ENCODE measurements around the gene ORMDL3. TPM values are rescaled to one million over a fixed set of nuclear protein-coding genes. Genes with fewer than 3 reads are reported as not detected.

Gene ORMDL3, protein sequence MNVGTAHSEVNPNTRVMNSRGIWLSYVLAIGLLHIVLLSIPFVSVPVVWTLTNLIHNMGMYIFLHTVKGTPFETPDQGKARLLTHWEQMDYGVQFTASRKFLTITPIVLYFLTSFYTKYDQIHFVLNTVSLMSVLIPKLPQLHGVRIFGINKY
- 10 to 100 TPM; 17.3 to 36.2 (median 29.6) TPM for total RNA-seq

DNA sequence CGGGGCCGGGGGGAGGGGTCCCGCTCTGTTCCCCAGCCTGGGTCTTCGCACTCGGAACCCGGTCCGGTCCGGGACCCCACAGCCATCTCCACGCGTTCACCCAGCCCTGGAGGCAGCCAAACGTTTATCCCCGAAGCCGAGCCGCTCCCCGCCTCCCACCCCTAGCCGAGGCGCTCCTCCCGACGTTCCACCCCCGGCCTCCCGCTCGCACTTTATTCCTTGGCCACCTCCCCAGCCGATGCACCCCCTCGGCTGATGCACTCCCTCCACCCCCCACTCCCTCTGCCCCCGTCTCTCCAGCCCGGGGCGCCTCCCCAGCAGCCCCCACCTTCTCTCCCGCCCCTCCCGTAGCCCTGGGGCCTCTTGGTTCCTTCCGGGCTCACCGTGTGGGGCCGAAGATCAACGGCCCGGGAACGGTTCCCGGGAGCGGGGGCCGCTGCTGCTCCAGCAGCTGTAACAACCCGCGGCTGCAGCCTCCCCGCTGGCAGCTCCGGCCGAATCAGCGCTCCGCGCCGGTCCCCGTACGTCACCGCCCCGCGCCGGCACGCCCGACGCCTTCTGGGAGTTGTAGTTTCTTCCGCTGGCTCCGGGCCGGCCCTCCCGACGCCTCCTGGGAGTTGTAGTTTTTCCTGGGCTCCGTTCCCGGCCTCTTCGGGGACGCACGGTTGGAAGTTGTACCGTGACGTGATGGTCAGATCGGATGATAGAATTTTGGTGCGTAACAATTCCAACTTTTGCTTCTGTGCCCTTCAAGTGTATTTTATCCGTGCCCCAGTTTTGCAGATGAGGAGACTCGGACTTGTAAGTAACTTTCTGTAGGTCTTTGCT is at the start of gene ORMDL3, which contains the start of gene LRRC3C:
ORMDL3 (minus strand) TSS at position 501 of the 828 bp plus-strand sequence. CDS start 3,398 bp downstream, outside the sequence.
LRRC3C (plus strand) TSS at position 632 of the 828 bp plus-strand sequence. CDS start 13,792 bp downstream, outside the sequence.
- ATAC-seq = peak; percentile 77 to 82
- Histone ChIP-seq H3K27ac (peak within 1 kb of the TSS; percentile 90 to 99 (median 96)), H3K27me3 (no peaks in the 10 kb centered on the region), H3K4me3 (peak within 1 kb of the TSS; percentile 96 to 99 (median 98)), H3K36me3 (peaks cover 0 to 16% of the 10 kb centered on the region in 2 donors), H3K9me3 (no peaks in the 10 kb centered on the region), H3K4me1 (peaks cover 35 to 46% of the 10 kb centered on the region in 2 donors)
- DNase-seq = peak; percentile 89 to 91
- intact Hi-C loops (cut with DNase I; ENCODE audit: low total_unique reads) = loop anchor here (2.0 to 5.0 kb wide), 3 partner anchors 53 to 250 kb away; partner anchors contain the start of gene PSMD3
- peak; percentile 67 to 84 for TF ChIP-seq POLR2A (IDR thresholded peaks at IDR 0.05)
- TF ChIP-seq, protein P1, sequence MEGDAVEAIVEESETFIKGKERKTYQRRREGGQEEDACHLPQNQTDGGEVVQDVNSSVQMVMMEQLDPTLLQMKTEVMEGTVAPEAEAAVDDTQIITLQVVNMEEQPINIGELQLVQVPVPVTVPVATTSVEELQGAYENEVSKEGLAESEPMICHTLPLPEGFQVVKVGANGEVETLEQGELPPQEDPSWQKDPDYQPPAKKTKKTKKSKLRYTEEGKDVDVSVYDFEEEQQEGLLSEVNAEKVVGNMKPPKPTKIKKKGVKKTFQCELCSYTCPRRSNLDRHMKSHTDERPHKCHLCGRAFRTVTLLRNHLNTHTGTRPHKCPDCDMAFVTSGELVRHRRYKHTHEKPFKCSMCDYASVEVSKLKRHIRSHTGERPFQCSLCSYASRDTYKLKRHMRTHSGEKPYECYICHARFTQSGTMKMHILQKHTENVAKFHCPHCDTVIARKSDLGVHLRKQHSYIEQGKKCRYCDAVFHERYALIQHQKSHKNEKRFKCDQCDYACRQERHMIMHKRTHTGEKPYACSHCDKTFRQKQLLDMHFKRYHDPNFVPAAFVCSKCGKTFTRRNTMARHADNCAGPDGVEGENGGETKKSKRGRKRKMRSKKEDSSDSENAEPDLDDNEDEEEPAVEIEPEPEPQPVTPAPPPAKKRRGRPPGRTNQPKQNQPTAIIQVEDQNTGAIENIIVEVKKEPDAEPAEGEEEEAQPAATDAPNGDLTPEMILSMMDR (IDR thresholded peaks at IDR 0.05 in 4 of 5, conservative IDR thresholded peaks at IDR 0.05 in 1 of 5) = peak in 1 of 5 experiments; percentile 11
- in situ Hi-C loops (cut with MboI; ENCODE audit: low sequenced_read_pairs in 4 of 4) = no loop called here

DNA sequence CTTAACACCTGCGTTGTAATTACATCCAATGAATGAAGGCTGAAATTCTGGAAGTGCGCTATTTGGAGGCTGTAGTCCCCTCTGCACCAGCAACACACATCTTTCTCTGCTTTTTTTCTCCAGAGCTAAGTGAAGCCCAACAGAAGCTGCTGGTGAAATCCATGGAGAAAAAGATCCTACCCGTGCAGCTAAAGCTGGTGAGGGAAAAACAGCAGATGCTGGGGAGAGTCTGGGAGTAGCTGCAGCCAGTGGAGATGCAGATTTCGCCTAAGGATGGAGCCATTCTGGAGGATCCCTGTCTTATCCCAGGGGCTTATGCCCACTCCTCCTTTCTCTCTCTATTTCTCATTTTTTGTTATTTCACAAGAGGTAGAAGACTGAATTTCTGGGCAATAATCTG is 48.4 kb upstream of the ORMDL3 start:
- DNase-seq = no peak
- TF ChIP-seq, protein P1 (IDR thresholded peaks at IDR 0.05 in 4 of 5, conservative IDR thresholded peaks at IDR 0.05 in 1 of 5) = no peak
- no peak for TF ChIP-seq POLR2A (IDR thresholded peaks at IDR 0.05)
- Histone ChIP-seq H3K9me3 (no peaks in the 10 kb centered on the region), H3K36me3 (no peaks in the 10 kb centered on the region), H3K4me1 (peaks cover 0 to 4% of the 10 kb centered on the region in 2 donors), H3K27ac (no peak overlapping the region), H3K4me3 (no peak overlapping the region), H3K27me3 (peaks cover 0 to 5% (median 5%) of the 10 kb centered on the region in 3 donors)
- in situ Hi-C loops (cut with MboI; ENCODE audit: low sequenced_read_pairs in 4 of 4) (no loop called here), intact Hi-C loops (cut with DNase I; ENCODE audit: low total_unique reads) (no loop called here)
- no peak for ATAC-seq

DNA sequence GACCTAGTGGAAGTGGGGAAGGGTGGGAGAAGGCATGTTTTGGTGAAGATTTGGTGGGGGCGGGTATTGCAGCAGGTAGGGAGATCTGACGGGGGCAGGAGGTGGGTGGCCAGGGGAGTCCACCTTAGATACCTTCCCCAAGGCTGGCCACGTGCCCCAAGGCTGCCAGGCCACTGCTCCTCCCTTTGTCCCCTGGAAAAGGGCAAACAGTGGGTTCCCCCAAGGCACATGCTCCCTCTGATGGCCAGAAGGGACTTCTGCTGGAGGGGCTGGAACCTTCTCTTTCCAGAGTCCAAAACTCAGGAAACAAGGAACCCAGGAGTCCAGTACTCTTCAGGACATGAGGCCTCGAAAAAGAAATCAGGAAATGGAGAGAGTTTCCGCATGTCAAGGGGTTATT is 47.0 kb upstream of the ORMDL3 start:
- H3K36me3 ChIP-seq = no peaks in the 10 kb centered on the region
- no peaks in the 10 kb centered on the region for H3K9me3 ChIP-seq
- DNase-seq (no peak), ATAC-seq (no peak)
- H3K4me3 ChIP-seq = no peak overlapping the region
- no peaks in the 10 kb centered on the region for H3K4me1 ChIP-seq
- no peak overlapping the region for H3K27ac ChIP-seq
- peaks cover 0 to 7% (median 5%) of the 10 kb centered on the region in 3 donors for H3K27me3 ChIP-seq
- intact Hi-C loops (cut with DNase I; ENCODE audit: low total_unique reads) = no loop called here
- in situ Hi-C loops (cut with MboI; ENCODE audit: low sequenced_read_pairs in 4 of 4) = no loop called here
- no peak for TF ChIP-seq POLR2A (IDR thresholded peaks at IDR 0.05)
- TF ChIP-seq, protein P1 (IDR thresholded peaks at IDR 0.05 in 4 of 5, conservative IDR thresholded peaks at IDR 0.05 in 1 of 5) = no peak

DNA sequence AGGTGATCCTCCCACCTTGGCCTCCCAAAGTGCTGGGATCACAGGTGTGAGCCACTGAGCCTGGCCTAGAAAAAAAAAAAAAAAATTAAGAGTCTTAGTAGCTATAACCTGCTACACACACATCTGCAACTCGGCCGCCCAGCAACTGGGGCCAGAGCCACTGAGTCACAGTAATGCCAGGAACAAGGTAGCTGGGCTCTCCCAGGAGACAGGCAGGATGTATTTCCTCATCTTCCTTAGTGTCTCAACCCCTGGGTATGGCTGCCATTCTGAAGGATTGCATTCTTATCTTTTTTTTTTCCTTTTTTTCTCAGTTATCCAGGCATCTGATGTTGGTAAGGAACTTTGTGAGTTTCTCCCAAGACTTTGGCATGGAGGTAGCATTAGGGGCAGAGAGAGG is 46.1 kb upstream of the ORMDL3 start:
- Histone ChIP-seq H3K4me3 (no peak overlapping the region), H3K36me3 (no peaks in the 10 kb centered on the region), H3K27ac (no peak overlapping the region), H3K27me3 (peaks cover 0 to 7% (median 5%) of the 10 kb centered on the region in 3 donors), H3K9me3 (no peaks in the 10 kb centered on the region), H3K4me1 (no peaks in the 10 kb centered on the region)
- intact Hi-C loops (cut with DNase I; ENCODE audit: low total_unique reads) (no loop called here), in situ Hi-C loops (cut with MboI; ENCODE audit: low sequenced_read_pairs in 4 of 4) (no loop called here)
- no peak for TF ChIP-seq POLR2A (IDR thresholded peaks at IDR 0.05)
- TF ChIP-seq, protein P1 (IDR thresholded peaks at IDR 0.05 in 4 of 5, conservative IDR thresholded peaks at IDR 0.05 in 1 of 5) = no peak
- ATAC-seq = no peak
- DNase-seq = no peak

All from gastrocnemius medialis (tissue), 4 donors.